Immature natural killer cell (primary cell): ENCODE measurements around the gene DUSP16. TPM values are rescaled to one million over a fixed set of nuclear protein-coding genes. Genes with fewer than 3 reads are reported as not detected.
A peak's percentile ranks its signal among the peaks of the same experiment; 100 is the strongest.

Source experiments
- DNase-seq, 3 donors: peaks; one replicate each; pipeline ENCODE4 v3.0.0; 2022; ENCODE audit warnings: mixed read lengths in 1 of 3
- H3K27ac Mint-ChIP-seq, 6 donors: one replicate each; pipeline ENCODE4 v1.8.0; 2020; ENCODE audit warnings: mixed read lengths in 6 of 6, mild to moderate bottlenecking in 5 of 6, inconsistent platforms in 4 of 6, moderate library complexity in 3 of 6
- H3K27me3 Mint-ChIP-seq, 3 donors: one replicate each; pipeline ENCODE4 v1.8.0; 2020 to 2021; ENCODE audit warnings: low read depth in 3 of 3, mild to moderate bottlenecking in 3 of 3, mixed read lengths in 3 of 3, moderate library complexity in 3 of 3, inconsistent platforms in 1 of 3
- H3K36me3 Mint-ChIP-seq, 3 donors: one replicate each; pipeline ENCODE4 v1.8.0; 2020; ENCODE audit warnings: mixed read lengths in 3 of 3, inconsistent platforms in 2 of 3, mild to moderate bottlenecking in 2 of 3
- H3K4me1 Mint-ChIP-seq, 2 donors: one replicate each; pipeline ENCODE4 v1.8.0; 2020; ENCODE audit warnings: inconsistent platforms in 2 of 2, mild to moderate bottlenecking in 2 of 2, mixed read lengths in 2 of 2, moderate library complexity in 1 of 2
- H3K4me3 Mint-ChIP-seq, 5 donors: one replicate each; pipeline ENCODE4 v1.8.0; 2020; ENCODE audit warnings: mild to moderate bottlenecking in 5 of 5, mixed read lengths in 5 of 5, inconsistent platforms in 3 of 5, moderate library complexity in 3 of 5
- H3K9me3 Mint-ChIP-seq, 6 donors: one replicate each; pipeline ENCODE4 v1.8.0; 2020; ENCODE audit warnings: mild to moderate bottlenecking in 6 of 6, mixed read lengths in 6 of 6, inconsistent platforms in 4 of 6, moderate library complexity in 3 of 6
- polyA plus RNA-seq, 3 donors: library from polyadenylated mRNA; unstranded; fragments of 300-500 nt; fragmentation: Illumina TruSeq; gene quantifications; one replicate each; pipeline ENCODE4 v1.2.3, GENCODE V29; 2021

DUSP16 gene
- polyA plus RNA-seq, 3 donors from 2014 or later, result 0.57 to 0.78 TPM; not detected in 1

DNA sequence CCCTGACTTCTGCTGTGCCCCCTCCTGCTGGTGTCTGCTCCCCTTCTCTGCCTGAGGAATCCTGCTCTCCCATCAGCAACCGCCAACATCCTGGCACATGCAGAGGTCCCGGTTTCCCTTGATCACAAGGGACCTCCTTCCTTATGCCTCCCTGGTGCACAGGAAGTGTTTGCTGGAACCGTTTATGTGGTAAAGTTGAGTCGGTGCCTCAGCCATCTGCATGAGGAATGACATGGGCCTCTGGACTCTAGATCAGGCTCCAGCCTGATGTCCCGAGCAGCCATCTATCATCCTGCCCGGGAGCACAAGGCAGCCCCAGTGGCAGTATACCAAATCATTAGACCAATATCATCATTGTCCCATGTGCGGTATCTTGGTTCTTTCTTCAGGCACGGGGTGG, 115.4 kb downstream of the DUSP16 start:
- Mint-ChIP-seq H3K4me3 (no peak overlapping the region), H3K4me1 (peaks cover 16 to 28% of the 10 kb centered on the region in 2 donors), H3K36me3 (peaks cover 4 to 18% (median 8%) of the 10 kb centered on the region in 3 donors), H3K9me3 (no peaks in the 10 kb centered on the region), H3K27ac (peak overlapping the region in 4 of 6 donors; percentile 6 to 82 (median 36)), H3K27me3 (peaks cover 0 to 6% (median 4%) of the 10 kb centered on the region in 3 donors)
- no peak for DNase-seq

DNA sequence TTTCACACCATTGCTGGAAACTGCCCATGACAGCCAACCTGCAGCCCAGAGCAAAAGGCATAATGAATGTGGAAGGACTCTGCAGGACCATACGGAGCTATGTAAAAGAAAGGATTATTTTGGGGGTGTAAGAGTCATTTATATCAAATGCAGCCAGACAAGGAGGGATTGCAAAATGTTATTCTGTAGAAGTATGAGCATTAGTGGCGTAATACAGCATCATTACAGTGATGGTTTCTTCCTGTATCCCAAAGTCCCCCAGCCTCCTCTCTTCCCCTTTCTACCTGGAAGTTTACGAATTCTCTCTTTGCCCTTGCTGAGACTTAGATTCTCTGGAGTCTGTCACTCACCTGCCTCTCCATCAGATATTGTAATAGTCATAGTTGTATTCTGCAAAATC, 115.9 kb downstream of the DUSP16 start:
- DNase-seq, result no peak
- Mint-ChIP-seq H3K36me3 (peaks cover 4 to 18% (median 8%) of the 10 kb centered on the region in 3 donors), H3K27ac (peak overlapping the region in 3 of 6 donors; percentile 6 to 82 (median 35)), H3K4me3 (no peak overlapping the region), H3K4me1 (peaks cover 20 to 33% of the 10 kb centered on the region in 2 donors), H3K27me3 (peaks cover 0 to 6% (median 4%) of the 10 kb centered on the region in 3 donors), H3K9me3 (no peaks in the 10 kb centered on the region)

GRCh38 chr12:12445882-12446181, 116.8 kb downstream of the DUSP16 start:
- DNase-seq, result no peak
- no peaks in the 10 kb centered on the region for H3K9me3 Mint-ChIP-seq
- no peak overlapping the region for H3K27ac Mint-ChIP-seq
- H3K4me1 Mint-ChIP-seq, result peaks cover 30 to 42% of the 10 kb centered on the region in 2 donors
- no peak overlapping the region for H3K4me3 Mint-ChIP-seq
- H3K27me3 Mint-ChIP-seq, result peaks cover 0 to 6% (median 4%) of the 10 kb centered on the region in 3 donors
- peaks cover 4 to 13% (median 8%) of the 10 kb centered on the region in 3 donors for H3K36me3 Mint-ChIP-seq

GRCh38 chr12:12445165-12445881, 117.3 kb downstream of the DUSP16 start:
- peak overlapping the region in 2 of 6 donors; percentile 14 to 33 for H3K27ac Mint-ChIP-seq
- H3K27me3 Mint-ChIP-seq, result peaks cover 0 to 6% (median 4%) of the 10 kb centered on the region in 3 donors
- no peak overlapping the region for H3K4me3 Mint-ChIP-seq
- H3K4me1 Mint-ChIP-seq, result peaks cover 35 to 47% of the 10 kb centered on the region in 2 donors
- no peaks in the 10 kb centered on the region for H3K9me3 Mint-ChIP-seq
- peaks cover 4 to 13% (median 8%) of the 10 kb centered on the region in 3 donors for H3K36me3 Mint-ChIP-seq
- DNase-seq, result no peak

- peaks cover 0 to 6% (median 2%) of the 10 kb centered on the region in 3 donors for H3K27me3 Mint-ChIP-seq
- H3K4me1 Mint-ChIP-seq, result peaks cover 42 to 57% of the 10 kb centered on the region in 2 donors
- no peaks in the 10 kb centered on the region for H3K9me3 Mint-ChIP-seq
- no peak for DNase-seq
- peaks cover 0 to 5% (median 0%) of the 10 kb centered on the region in 3 donors for H3K36me3 Mint-ChIP-seq
- H3K27ac Mint-ChIP-seq, result peak overlapping the region; percentile 91 to 98 (median 95)
- no peak overlapping the region for H3K4me3 Mint-ChIP-seq
Measured at GRCh38 chr12:12443431-12443878, 119.2 kb downstream of the DUSP16 start.

DNA sequence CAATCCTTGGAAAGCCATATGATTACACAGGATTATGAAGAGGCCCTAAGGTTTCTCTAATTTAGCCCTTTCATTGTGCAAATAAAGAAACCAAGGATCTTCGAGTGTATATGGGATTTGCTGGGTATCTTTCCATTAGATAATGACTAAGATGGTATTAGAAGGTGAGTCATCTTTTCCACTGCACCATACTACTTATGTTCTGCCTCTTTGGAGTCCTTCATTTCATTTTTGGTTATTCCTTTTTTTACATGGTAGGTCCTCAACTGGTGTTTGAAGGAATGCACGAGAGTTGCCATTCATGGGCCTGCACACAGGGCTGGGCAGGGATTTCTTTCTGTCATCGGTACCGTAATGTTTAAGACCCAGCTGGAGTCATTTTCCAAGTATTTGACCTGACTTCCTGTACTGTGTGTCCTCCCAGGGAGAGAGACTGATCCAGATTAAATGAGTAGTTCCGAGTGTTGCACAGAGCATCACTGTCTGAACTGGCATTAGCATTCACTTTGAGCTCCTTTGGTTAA, 120.1 kb downstream of the DUSP16 start:
- H3K9me3 Mint-ChIP-seq, result no peaks in the 10 kb centered on the region
- H3K27ac Mint-ChIP-seq, result peak overlapping the region; percentile 91 to 98 (median 95)
- H3K4me1 Mint-ChIP-seq, result peaks cover 42 to 57% of the 10 kb centered on the region in 2 donors
- H3K4me3 Mint-ChIP-seq, result peak overlapping the region; percentile 3 to 80 (median 48)
- H3K36me3 Mint-ChIP-seq, result peaks cover 0 to 5% (median 0%) of the 10 kb centered on the region in 3 donors
- peaks cover 0 to 6% (median 2%) of the 10 kb centered on the region in 3 donors for H3K27me3 Mint-ChIP-seq
- no peak for DNase-seq

GRCh38 chr12:12441843-12442461, 120.7 kb downstream of the DUSP16 start:
- DNase-seq, result peak; percentile 62 to 73 (median 71)
- Mint-ChIP-seq H3K4me1 (peaks cover 42 to 52% of the 10 kb centered on the region in 2 donors), H3K27ac (peak overlapping the region; percentile 91 to 98 (median 95)), H3K9me3 (no peaks in the 10 kb centered on the region), H3K27me3 (peaks cover 0 to 2% (median 2%) of the 10 kb centered on the region in 3 donors), H3K36me3 (peaks cover 5 to 7% (median 5%) of the 10 kb centered on the region in 3 donors), H3K4me3 (peak overlapping the region; percentile 33 to 80 (median 57))

GRCh38 chr12:12441429-12441807, 121.2 kb downstream of the DUSP16 start:
- no peak for DNase-seq
- peaks cover 0 to 2% (median 2%) of the 10 kb centered on the region in 3 donors for H3K27me3 Mint-ChIP-seq
- H3K4me3 Mint-ChIP-seq, result peak overlapping the region; percentile 33 to 80 (median 57)
- H3K27ac Mint-ChIP-seq, result peak overlapping the region; percentile 91 to 98 (median 95)
- H3K4me1 Mint-ChIP-seq, result peaks cover 42 to 52% of the 10 kb centered on the region in 2 donors
- H3K36me3 Mint-ChIP-seq, result peaks cover 6 to 12% (median 7%) of the 10 kb centered on the region in 3 donors
- no peaks in the 10 kb centered on the region for H3K9me3 Mint-ChIP-seq

GRCh38 chr12:12440784-12441428, 121.8 kb downstream of the DUSP16 start:
- DNase-seq, result no peak
- Mint-ChIP-seq H3K27me3 (peaks cover 0 to 1% (median 0%) of the 10 kb centered on the region in 3 donors), H3K4me3 (peak overlapping the region; percentile 18 to 80 (median 48)), H3K4me1 (peaks cover 42 to 52% of the 10 kb centered on the region in 2 donors), H3K9me3 (no peaks in the 10 kb centered on the region), H3K36me3 (peaks cover 6 to 17% (median 10%) of the 10 kb centered on the region in 3 donors), H3K27ac (peak overlapping the region; percentile 91 to 98 (median 95))

- H3K36me3 Mint-ChIP-seq, result peaks cover 6 to 21% (median 11%) of the 10 kb centered on the region in 3 donors
Measured at GRCh38 chr12:12439636-12440035, 123.0 kb downstream of the DUSP16 start.

DNA sequence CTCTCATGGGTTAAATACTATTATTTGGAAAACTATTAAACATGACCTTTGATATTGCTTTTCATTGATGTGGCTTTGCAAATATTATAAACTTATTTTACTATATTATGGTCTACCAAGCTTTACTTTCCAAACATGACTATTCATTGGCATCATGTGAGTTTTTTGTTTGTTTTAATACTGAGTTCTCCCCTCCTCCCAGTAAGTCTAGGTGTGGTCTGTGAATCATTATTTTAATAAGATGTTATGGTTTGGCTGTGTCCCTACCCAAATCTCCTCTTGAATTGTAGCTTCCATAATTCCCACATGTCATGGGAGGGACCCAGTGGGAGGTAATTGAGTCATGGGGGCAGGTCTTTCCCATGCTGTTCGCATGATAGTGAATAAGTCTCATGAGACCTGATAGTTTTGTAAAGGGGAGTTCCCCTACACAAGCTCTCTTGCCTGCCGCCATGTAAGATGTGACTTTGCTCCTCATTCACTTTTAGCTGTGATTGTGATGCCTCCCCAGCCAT, 125.8 kb downstream of the DUSP16 start:
- Mint-ChIP-seq H3K4me1 (peaks cover 26 to 45% of the 10 kb centered on the region in 2 donors), H3K36me3 (peaks cover 6 to 21% (median 16%) of the 10 kb centered on the region in 3 donors), H3K9me3 (no peaks in the 10 kb centered on the region), H3K27me3 (no peaks in the 10 kb centered on the region), H3K27ac (no peak overlapping the region), H3K4me3 (no peak overlapping the region)
- no peak for DNase-seq

More at GRCh38 chr12:12439636-12440035, 123.0 kb downstream of the DUSP16 start:
- peak overlapping the region in 2 of 5 donors; percentile 45 to 67 for H3K4me3 Mint-ChIP-seq
- H3K27ac Mint-ChIP-seq, result peak overlapping the region; percentile 91 to 98 (median 95)
- peak in 2 of 3 donors; percentile 12 to 54 for DNase-seq
- H3K4me1 Mint-ChIP-seq, result peaks cover 42 to 52% of the 10 kb centered on the region in 2 donors
- H3K9me3 Mint-ChIP-seq, result no peaks in the 10 kb centered on the region
- no peaks in the 10 kb centered on the region for H3K27me3 Mint-ChIP-seq

GRCh38 chr12:12433203-12433731, 129.4 kb downstream of the DUSP16 start:
- H3K4me1 Mint-ChIP-seq, result peaks cover 13 to 47% of the 10 kb centered on the region in 2 donors
- H3K27me3 Mint-ChIP-seq, result peaks cover 0 to 2% (median 0%) of the 10 kb centered on the region in 3 donors
- no peak for DNase-seq
- H3K9me3 Mint-ChIP-seq, result no peaks in the 10 kb centered on the region
- peak overlapping the region in 1 of 5 donors; percentile 41 for H3K4me3 Mint-ChIP-seq
- peaks cover 6 to 21% (median 16%) of the 10 kb centered on the region in 3 donors for H3K36me3 Mint-ChIP-seq
- peak overlapping the region in 3 of 6 donors; percentile 26 to 73 (median 42) for H3K27ac Mint-ChIP-seq

- H3K27ac Mint-ChIP-seq, result peak overlapping the region in 2 of 6 donors; percentile 12 to 57
- H3K4me1 Mint-ChIP-seq, result peaks cover 13 to 47% of the 10 kb centered on the region in 2 donors
- peaks cover 0 to 4% (median 0%) of the 10 kb centered on the region in 3 donors for H3K27me3 Mint-ChIP-seq
- peaks cover 5 to 19% (median 15%) of the 10 kb centered on the region in 3 donors for H3K36me3 Mint-ChIP-seq
- H3K9me3 Mint-ChIP-seq, result no peaks in the 10 kb centered on the region
- peak overlapping the region in 1 of 5 donors; percentile 79 for H3K4me3 Mint-ChIP-seq
- no peak for DNase-seq
Measured at GRCh38 chr12:12432364-12432763, 130.3 kb downstream of the DUSP16 start.
